Prostate gland (tissue), 2 donors: ENCODE measurements around the gene PIP. TPM values are rescaled to one million over a fixed set of nuclear protein-coding genes. Genes with fewer than 3 reads are reported as not detected.

ENCODE experiments used
- DNase-seq: peaks from one replicate; pipeline ENCODE4 v3.0.0-alpha.2; 2019; ENCODE audit warnings: low spot score
- H3K27ac ChIP-seq, 2 donors: fragments of 200-600 bp; sonication (generic); 2 replicates each; pipeline ENCODE4 v1.5.1; 2017 to 2019
- H3K27me3 ChIP-seq: fragments of 200-600 bp; sonication (generic); replicated peaks from 2 replicates; pipeline ENCODE4 v1.5.1; 2019; ENCODE audit not compliant: insufficient read depth
- H3K36me3 ChIP-seq, 2 donors: fragments of 200-600 bp; sonication (generic); 1 replicate in 1 of 2; 2 replicates in 1 of 2; pipeline versions ENCODE4 v1.5.1 to v1.8.1; 2017 to 2019
- H3K4me1 ChIP-seq: fragments of 200-600 bp; sonication (generic); replicated peaks from 2 replicates; pipeline ENCODE4 v1.5.1; 2019
- H3K4me3 ChIP-seq, 2 donors: fragments of 200-600 bp; sonication (generic); 2 replicates each; pipeline ENCODE4 v1.5.1; 2017 to 2019
- H3K9me3 ChIP-seq: fragments of 200-600 bp; sonication (generic); 2 replicates; pipeline ENCODE4 v1.5.1; 2017
- POLR2A ChIP-seq: fragments of 450-650 bp; IDR thresholded peaks from one replicate; pipeline ENCODE4 v1.6.1; 2016; ENCODE audit warnings: antibody characterized with exemption, mild to moderate bottlenecking
- POLR2AphosphoS5 ChIP-seq: sonication (generic); formaldehyde crosslinking; IDR thresholded peaks from one replicate; pipeline ENCODE4 v1.6.1; 2017; ENCODE audit warnings: antibody characterized with exemption
- WGBS: methylation state at CpG from one replicate; pipeline ENCODE4 v1.1.5; 2018; 5-methylcytosine and 5-hydroxymethylcytosine counted together
- intact Hi-C: fragments of 100-400 bp; cut with DNase I; formaldehyde crosslinking; loops from one replicate; pipeline ENCODE4 v1.14.2; 2022
- total RNA-seq, 2 donors: library from RNA; depleted of rRNA; stranded (reverse); fragments of >200 nt; gene quantifications; one replicate each; pipeline ENCODE4 v1.1.0, GENCODE V29; 2016
- TF ChIP-seq, protein P1 (sequence below), 4 experiments: fragments of 200-600 bp in 2 of 4; fragments of 450-650 bp in 2 of 4; sonication (generic) in 2 of 4; IDR thresholded peaks; 1 replicate in 3 of 4; 2 replicates in 1 of 4; pipeline ENCODE4 v1.5.1; 2016 to 2019; ENCODE audit warnings: antibody characterized with exemption in 4 of 4, mild to moderate bottlenecking in 2 of 4, moderate library complexity in 2 of 4

PIP gene
- total RNA-seq, 2 donors from 2014 or later, result 2.2 to 98.2 TPM

GRCh38 chr7:143129051-143129450 lies 2.8 kb upstream of the PIP start:
- intact Hi-C loops, result no loop called here
- 66% methylated on average over 3 of the region's 3 CpGs for WGBS
- TF ChIP-seq POLR2A (no peak), POLR2AphosphoS5 (no peak)
- TF ChIP-seq, protein P1, sequence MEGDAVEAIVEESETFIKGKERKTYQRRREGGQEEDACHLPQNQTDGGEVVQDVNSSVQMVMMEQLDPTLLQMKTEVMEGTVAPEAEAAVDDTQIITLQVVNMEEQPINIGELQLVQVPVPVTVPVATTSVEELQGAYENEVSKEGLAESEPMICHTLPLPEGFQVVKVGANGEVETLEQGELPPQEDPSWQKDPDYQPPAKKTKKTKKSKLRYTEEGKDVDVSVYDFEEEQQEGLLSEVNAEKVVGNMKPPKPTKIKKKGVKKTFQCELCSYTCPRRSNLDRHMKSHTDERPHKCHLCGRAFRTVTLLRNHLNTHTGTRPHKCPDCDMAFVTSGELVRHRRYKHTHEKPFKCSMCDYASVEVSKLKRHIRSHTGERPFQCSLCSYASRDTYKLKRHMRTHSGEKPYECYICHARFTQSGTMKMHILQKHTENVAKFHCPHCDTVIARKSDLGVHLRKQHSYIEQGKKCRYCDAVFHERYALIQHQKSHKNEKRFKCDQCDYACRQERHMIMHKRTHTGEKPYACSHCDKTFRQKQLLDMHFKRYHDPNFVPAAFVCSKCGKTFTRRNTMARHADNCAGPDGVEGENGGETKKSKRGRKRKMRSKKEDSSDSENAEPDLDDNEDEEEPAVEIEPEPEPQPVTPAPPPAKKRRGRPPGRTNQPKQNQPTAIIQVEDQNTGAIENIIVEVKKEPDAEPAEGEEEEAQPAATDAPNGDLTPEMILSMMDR (IDR thresholded peaks at IDR 0.05), result no peak
- H3K27me3 ChIP-seq, result no peaks in the 10 kb centered on the region
- no peak overlapping the region for H3K27ac ChIP-seq
- no peaks in the 10 kb centered on the region for H3K4me1 ChIP-seq
- H3K9me3 ChIP-seq, result no peaks in the 10 kb centered on the region
- DNase-seq, result no peak
- H3K4me3 ChIP-seq, result no peak overlapping the region
- no peaks in the 10 kb centered on the region for H3K36me3 ChIP-seq

DNA sequence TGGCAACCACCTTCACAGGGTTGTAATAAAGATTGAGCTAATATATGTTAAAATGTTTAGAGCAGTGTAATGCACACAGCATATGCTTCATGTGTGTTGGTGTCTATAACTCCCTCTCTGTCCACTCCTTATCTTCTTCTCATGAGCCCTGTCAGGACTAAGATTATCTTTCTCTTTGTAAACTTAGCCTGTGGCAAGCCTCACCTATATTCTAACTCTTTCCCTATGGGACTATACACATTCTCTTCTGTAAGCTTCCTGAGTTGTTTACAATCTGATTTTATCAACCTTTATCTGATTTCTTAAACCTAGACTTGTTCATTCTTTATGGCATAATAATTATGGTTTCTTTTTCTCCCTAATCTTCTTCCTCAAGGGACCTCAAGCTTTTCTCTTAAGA lies 2.4 kb upstream of the PIP start:
- DNase-seq, result no peak
- Histone ChIP-seq H3K4me3 (no peak overlapping the region), H3K27ac (no peak overlapping the region), H3K9me3 (no peaks in the 10 kb centered on the region), H3K4me1 (no peaks in the 10 kb centered on the region), H3K36me3 (no peaks in the 10 kb centered on the region), H3K27me3 (no peaks in the 10 kb centered on the region)
- intact Hi-C loops, result no loop called here
- TF ChIP-seq, protein P1 (IDR thresholded peaks at IDR 0.05), result no peak
- TF ChIP-seq POLR2AphosphoS5 (no peak), POLR2A (no peak)

- Histone ChIP-seq H3K4me1 (no peaks in the 10 kb centered on the region), H3K27me3 (no peaks in the 10 kb centered on the region), H3K9me3 (no peaks in the 10 kb centered on the region), H3K4me3 (no peak overlapping the region), H3K27ac (no peak overlapping the region), H3K36me3 (no peaks in the 10 kb centered on the region)
- no peak for DNase-seq
- TF ChIP-seq POLR2A (no peak), POLR2AphosphoS5 (no peak)
- TF ChIP-seq, protein P1 (IDR thresholded peaks at IDR 0.05), result no peak
- intact Hi-C loops, result no loop called here
Measured at GRCh38 chr7:143130541-143130940, 1.3 kb upstream of the PIP start.

GRCh38 chr7:143147070-143147469 lies 15.2 kb downstream of the PIP start:
- no peak overlapping the region for H3K27ac ChIP-seq
- intact Hi-C loops, result no loop called here
- DNase-seq, result no peak
- H3K9me3 ChIP-seq, result no peaks in the 10 kb centered on the region
- no peaks in the 10 kb centered on the region for H3K4me1 ChIP-seq
- no peak for TF ChIP-seq POLR2A
- no peak for TF ChIP-seq POLR2AphosphoS5
- TF ChIP-seq, protein P1 (IDR thresholded peaks at IDR 0.05), result no peak
- H3K27me3 ChIP-seq, result no peaks in the 10 kb centered on the region
- H3K36me3 ChIP-seq, result no peaks in the 10 kb centered on the region
- H3K4me3 ChIP-seq, result no peak overlapping the region

DNA sequence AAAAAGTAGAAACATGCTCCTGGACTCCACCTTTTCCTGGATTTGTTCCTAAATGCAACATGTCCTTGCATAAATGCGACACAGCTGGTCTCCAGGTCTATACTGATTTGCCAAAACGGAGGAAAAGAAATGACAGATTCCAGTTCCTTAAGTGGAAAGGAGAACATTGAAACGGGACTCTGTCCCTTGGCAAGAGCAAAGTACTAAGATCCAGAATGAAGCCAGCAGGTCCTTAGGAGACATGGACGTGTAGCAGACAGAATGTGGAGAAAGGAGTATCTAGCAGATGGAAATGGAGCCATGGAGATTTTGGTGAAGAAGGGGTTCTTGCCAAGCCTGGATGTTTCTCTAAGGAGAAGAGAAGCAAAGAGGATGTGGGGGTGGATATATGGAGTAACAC lies 16.2 kb downstream of the PIP start:
- no peak for TF ChIP-seq POLR2A
- TF ChIP-seq, protein P1 (IDR thresholded peaks at IDR 0.05), result no peak
- DNase-seq, result no peak

More for the DNA sequence above, 16.2 kb downstream of the PIP start:
- intact Hi-C loops, result no loop called here
- H3K4me3 ChIP-seq, result no peak overlapping the region
- no peaks in the 10 kb centered on the region for H3K9me3 ChIP-seq
- H3K27me3 ChIP-seq, result no peaks in the 10 kb centered on the region
- no peaks in the 10 kb centered on the region for H3K4me1 ChIP-seq
- H3K36me3 ChIP-seq, result no peaks in the 10 kb centered on the region
- H3K27ac ChIP-seq, result no peak overlapping the region
- WGBS, result 81% methylated on average over 4 of the region's 4 CpGs
